HG02885 (cell line): Measurements from ENCODE around the gene PPP1R1C.

Experiments used
- ATAC-seq: cut with Tn5 transposase; IDR thresholded peaks from one replicate; pipeline ENCODE4 v1.9.1; 2021; ENCODE audit warnings: mild to moderate bottlenecking; ENCODE audit not compliant: unreplicated experiment, poor library complexity

PPP1R1C gene

GRCh38 chr2:182090486-182090885 lies 104.8 kb downstream of the PPP1R1C start:
- ATAC-seq, result no peak

- no peak for ATAC-seq
These were observed 112.0 kb downstream of the PPP1R1C start for GRCh38 chr2:182097571-182098164.

- no peak for ATAC-seq
These were observed 113.0 kb downstream of the PPP1R1C start for GRCh38 chr2:182098648-182099047.

- ATAC-seq, result peak; percentile 79
These were observed 115.6 kb downstream of the PPP1R1C start for GRCh38 chr2:182101263-182101662.

GRCh38 chr2:182103526-182103925 lies 117.9 kb downstream of the PPP1R1C start:
- ATAC-seq, result no peak

GRCh38 chr2:182110347-182110746 lies 124.7 kb downstream of the PPP1R1C start:
- ATAC-seq, result no peak

- no peak for ATAC-seq
These were observed 127.7 kb downstream of the PPP1R1C start for GRCh38 chr2:182113334-182113733.

GRCh38 chr2:182115258-182115657 lies 129.6 kb downstream of the PPP1R1C start:
- no peak for ATAC-seq

- no peak for ATAC-seq
These were observed 131.1 kb downstream of the PPP1R1C start for GRCh38 chr2:182116774-182117173.

- no peak for ATAC-seq
These were observed 131.5 kb downstream of the PPP1R1C start for GRCh38 chr2:182117196-182117595.

GRCh38 chr2:182128821-182129707 lies 143.4 kb downstream of the PPP1R1C start:
- ATAC-seq, result no peak

GRCh38 chr2:182132605-182133004 lies 147.0 kb downstream of the PPP1R1C start:
- ATAC-seq, result no peak

- ATAC-seq, result no peak
These were observed 147.7 kb downstream of the PPP1R1C start for GRCh38 chr2:182133195-182133891.

- no peak for ATAC-seq
These were observed 148.5 kb downstream of the PPP1R1C start for GRCh38 chr2:182134201-182134600.

GRCh38 chr2:182142062-182142461 lies 156.4 kb downstream of the PPP1R1C start:
- ATAC-seq, result no peak

- no peak for ATAC-seq
These were observed 158.6 kb downstream of the PPP1R1C start for GRCh38 chr2:182144041-182144775.

GRCh38 chr2:182144776-182145165 lies 159.1 kb downstream of the PPP1R1C start:
- ATAC-seq, result no peak

- ATAC-seq, result no peak
These were observed 162.7 kb downstream of the PPP1R1C start for GRCh38 chr2:182148344-182148743.

- ATAC-seq, result no peak
These were observed 178.2 kb downstream of the PPP1R1C start for GRCh38 chr2:182163878-182164277.

GRCh38 chr2:182164686-182165085 lies 179.0 kb downstream of the PPP1R1C start:
- ATAC-seq, result no peak
